GM12801 (cell line): ENCODE data around the gene CYP4F3.

Experiments
- CTCF ChIP-seq: IDR thresholded peaks from one replicate; pipeline ENCODE4 v1.5.1; 2011; ENCODE audit warnings: control low read depth; ENCODE audit not compliant: insufficient read length; ENCODE audit errors: extremely low read depth

The CYP4F3 gene

DNA sequence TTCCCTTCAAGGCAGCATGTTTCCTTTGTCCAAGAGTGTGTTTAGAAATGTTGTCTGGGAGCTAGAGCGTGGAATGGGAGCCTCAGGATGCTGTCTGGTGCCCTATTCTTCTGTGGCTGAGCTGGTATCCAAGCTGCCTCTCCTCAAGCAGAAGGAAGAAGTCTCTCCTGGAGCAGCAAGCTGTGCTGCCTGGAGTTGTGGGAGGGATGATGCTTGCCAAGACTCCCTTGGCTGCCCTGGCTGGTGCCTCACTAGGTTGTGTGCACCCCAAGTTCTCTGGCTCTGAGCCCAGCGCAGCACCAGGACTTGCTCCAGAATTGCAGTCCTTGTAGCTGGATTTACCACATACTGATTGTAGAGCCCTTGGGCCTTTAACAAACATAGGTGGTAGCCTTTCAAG lies 4.7 kb upstream of the CYP4F3 start:
- TF ChIP-seq CTCF = no peak

GRCh38 chr19:15639596-15639995 lies 1.1 kb upstream of the CYP4F3 start:
- TF ChIP-seq CTCF = no peak

- no peak for TF ChIP-seq CTCF
Measured at GRCh38 chr19:15640904-15641597, 354 bp downstream of the CYP4F3 start.

DNA sequence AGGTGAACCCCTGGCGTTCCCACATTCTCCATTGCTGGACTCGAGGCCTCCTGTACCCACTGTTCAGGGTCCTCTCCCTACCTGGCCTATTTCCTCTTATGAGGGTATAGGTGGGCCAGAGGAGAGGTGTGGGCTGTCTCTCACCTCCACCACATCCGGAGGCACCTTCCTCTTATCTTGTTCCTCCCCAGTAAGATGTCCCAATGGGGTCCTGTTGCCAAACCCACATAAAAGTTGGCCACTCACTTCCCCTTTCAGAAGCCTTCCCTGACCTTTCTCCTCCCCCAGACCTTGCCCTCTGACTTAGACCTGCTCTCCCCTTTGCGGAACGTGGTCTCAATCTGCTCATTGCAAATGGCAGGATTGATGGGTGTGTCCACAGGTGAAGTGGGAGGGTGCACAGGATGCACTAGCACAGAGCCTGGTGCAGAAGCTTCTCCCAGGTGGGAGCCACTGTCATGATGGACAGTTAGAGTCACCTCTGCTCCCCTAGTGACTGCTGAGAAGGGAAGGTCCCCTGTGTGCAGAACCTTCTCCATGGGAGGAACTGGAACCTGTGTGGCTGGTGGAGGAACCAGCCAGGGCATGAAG lies 1.3 kb downstream of the CYP4F3 start:
- no peak for TF ChIP-seq CTCF

- TF ChIP-seq CTCF = no peak
Measured at GRCh38 chr19:15642807-15643206, 2.1 kb downstream of the CYP4F3 start.

DNA sequence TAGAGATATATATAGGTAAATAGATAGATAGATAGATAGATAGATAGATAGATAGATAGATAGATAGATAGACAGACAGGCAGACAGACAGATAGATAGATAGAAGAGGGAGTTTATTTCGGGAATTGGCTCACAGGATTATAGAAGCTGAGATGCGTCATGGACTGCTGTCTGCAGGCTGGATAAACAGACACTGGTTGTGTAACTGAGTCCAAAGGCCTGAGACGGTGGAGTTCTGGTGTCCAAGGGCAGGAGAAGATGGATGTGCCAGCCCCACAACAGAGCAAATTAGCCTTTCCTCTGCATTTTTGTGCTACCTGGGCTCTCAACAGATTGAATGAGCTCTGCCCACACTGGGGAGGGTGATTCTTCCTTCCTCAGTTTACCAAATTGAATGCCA lies 2.7 kb downstream of the CYP4F3 start:
- TF ChIP-seq CTCF = no peak

DNA sequence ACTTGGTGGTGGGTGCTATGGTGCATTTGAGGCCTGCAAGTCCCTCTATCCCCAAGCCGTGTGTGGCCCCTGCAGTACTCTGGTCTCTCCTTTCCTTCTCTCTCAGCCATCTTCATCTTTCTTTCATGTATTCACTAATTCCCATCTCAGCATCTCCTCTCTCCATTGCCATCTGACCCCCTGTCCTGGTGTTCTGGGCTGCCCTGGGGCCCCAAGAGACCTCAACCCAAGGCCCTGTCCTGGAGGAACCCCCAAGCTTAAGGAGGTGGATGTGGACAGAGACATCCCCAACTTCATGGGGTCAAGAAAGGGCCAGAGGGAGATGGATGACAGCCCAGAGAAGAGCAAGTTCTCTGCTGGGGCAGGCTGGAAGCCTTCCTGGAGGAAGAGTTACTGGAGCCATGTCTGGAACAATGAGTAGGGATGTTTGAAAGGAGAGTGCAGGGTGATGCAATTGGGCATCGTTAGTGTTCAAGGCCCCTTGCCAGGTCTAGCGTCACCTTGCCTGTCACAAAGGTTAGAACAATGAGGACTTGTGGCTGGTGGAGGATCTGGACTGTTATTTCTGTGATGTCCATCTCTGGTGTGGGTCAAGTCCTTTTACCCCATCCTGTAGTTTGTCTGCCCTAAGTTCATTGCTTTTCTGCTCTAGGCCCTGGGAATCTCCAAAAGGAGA lies 3.5 kb downstream of the CYP4F3 start:
- no peak for TF ChIP-seq CTCF
